Endometrial microvascular endothelial cells (primary cell): Measurements from ENCODE around the gene PLEKHA5. TPM values are rescaled to one million over a fixed set of nuclear protein-coding genes. Genes with fewer than 3 reads are reported as not detected.
"Not testable (repeated sequence)": the region's sequence is repeated elsewhere in the genome, so short reads cannot be mapped to it uniquely, and the experiment has no call there.

Source experiments
- in situ Hi-C: cut with HindIII; loops from 2 replicates; pipeline ENCODE4 v1.10.0; 2017; ENCODE audit warnings: low sequenced_read_pairs, low pct_unique_long_range_greater_than_20kb; ENCODE audit errors: inconsistent ontology term
- total RNA-seq: library from RNA; depleted of rRNA; stranded (reverse); fragments of >200 nt; gene quantifications from one replicate; pipeline ENCODE4 v1.2.3, GENCODE V29; 2015; ENCODE audit errors: inconsistent ontology term

The PLEKHA5 gene
- total RNA-seq, result 11.2 TPM

- in situ Hi-C loops, result no loop called here
Measured at GRCh38 chr12:19129486-19130223, at the start of gene PLEKHA5. PLEKHA5 (plus strand) TSS chr12:19129733; CDS start chr12:19129800, 67 bp downstream.

DNA sequence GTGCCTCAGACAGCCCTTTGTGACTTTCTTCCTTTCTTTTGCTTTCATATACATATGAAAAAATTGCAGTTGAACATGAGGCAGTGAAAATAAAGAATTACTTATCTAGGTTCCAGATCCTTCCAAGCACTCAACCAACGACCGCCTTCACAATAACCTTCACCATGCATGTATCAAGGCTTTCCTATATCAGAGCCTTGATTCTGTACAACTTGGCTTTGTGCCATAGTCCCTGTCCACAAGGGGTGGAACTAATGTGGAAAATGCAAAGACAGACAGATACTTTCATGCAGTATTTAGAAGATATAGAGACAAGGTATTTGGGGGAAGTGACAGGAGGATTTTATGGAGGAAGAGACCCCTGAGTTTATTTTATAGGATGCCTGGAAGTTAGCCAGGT, 48.6 kb upstream of the PLEKHA5 start:
- in situ Hi-C loops, result no loop called here

- in situ Hi-C loops, result no loop called here
Measured at GRCh38 chr12:19082365-19082911, 47.1 kb upstream of the PLEKHA5 start.

DNA sequence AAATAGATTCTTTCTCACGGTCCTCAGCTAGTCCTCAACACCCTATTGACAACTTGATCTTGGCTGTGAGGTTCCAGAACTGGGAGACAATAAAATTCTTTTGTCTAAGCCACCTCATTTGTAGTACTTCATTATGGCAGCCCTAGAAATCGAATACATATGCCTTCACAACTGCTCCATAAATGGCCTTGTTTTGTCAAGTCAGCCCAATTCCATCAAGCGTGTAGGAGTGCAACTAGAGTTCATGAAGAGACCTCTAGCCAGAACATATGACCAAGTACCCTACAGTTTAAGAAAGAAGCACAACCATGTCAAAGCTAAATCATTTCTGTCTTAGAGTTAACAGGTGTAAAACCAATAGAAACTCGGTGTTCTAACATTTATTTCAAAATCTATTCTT, 45.0 kb upstream of the PLEKHA5 start:
- in situ Hi-C loops, result no loop called here

DNA sequence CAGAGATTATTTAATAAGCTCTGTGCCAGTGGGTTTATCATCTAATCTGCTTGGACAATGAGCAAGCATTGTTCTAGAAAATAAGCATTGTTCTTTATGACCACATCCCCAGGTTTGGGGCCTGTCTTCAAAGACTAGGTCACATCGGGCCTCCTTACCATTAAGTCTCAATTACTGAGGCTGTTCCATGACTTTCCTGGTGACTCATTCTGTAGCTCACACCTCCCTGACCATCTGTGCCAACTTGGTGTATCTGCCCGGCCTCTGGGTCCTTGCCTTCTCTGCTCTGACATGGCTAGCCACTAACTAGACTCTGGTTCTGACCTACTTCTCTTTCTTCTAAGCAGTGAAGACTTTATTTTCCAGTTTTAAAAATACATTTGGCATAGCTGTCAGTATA, 44.4 kb upstream of the PLEKHA5 start:
- in situ Hi-C loops, result no loop called here

DNA sequence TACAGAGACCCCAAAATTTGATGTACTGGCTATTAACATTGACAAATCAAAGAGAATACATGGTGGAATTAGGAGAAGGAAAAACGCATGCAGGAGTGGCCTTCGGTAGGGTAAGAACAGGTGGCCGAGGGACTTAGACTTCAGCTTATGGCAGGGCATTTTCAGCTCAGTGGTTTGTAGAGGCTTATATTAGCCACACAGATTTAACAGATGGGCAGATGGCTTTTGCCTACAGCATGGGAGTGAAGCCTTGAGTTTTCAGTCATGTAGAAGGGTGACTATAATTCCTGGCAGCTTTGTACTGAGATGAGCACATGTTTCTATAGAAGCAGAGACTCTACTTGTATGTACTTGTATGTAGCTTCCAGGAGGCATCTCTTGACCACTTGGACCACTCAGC, 40.9 kb upstream of the PLEKHA5 start:
- in situ Hi-C loops, result no loop called here

DNA sequence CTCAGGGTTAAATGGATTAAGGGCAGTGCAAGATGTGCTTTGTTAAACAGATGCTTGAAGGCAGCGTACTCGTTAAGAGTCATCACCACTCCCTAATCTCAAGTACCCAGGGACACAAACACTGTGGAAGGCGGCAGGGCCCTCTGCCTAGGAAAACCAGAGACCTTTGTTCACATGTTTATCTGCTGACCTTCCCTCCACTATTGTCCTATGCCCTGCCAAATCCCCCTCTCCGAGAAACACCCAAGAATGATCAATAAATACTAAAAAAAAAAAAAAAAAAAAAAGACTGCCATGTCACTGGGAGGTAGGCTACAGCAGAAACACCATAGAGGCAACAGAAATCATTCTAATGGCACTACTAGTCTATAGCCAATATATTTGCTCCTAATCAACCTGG, 37.1 kb upstream of the PLEKHA5 start:
- in situ Hi-C loops, result not testable (repeated sequence)

GRCh38 chr12:19093218-19093617, 36.3 kb upstream of the PLEKHA5 start:
- in situ Hi-C loops, result no loop called here

DNA sequence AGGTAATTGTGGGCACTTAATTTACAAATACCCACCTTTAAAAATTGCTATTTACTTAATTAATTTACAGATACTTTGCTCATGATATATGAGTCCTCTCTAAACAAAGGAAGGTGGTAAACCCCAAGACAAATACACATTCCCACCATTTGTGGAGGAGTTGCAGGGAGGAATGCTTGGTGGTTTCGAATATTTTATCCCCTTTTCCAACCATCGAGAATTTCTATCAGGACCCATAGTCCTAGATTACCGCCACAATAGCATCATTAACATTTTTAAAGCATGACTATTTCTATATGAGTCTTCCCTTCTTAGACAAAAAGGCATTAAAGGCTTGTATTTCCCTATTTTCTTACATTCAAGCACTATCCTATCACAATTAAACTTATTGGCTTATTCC, 34.2 kb upstream of the PLEKHA5 start:
- in situ Hi-C loops, result no loop called here

DNA sequence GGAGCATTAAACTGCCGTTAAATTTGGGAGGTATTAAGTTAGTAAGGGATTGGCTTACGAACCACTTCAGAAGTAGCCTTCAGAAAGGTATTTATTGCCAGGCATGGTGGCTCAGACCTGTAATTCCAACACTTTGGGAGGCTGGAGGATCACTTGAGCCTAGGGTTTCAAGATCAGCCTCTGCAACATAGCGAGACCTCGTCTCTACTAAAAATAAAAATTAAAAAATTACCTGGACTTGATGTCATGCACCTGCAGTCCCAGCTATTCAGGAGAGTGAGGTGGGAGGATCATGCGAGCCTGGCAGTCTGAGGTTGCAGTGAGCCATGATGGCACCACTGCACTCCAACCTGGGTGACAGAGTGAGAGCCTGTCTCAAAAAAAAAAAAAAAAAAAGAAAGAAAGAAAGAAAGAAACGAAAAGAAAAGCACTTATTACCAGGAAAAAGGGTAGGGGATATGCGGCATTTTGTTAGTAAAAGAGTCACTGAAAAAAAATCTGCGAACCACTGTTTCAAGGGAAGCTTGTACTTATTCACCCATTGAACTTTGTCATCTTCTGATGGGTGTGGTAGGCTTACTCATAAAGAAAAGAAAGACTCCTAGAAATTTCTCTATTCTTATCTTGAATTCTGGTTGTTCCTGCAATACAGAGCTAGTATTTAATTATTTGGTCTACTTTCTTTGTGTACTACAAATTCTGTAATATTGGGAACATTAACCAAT, 33.6 kb upstream of the PLEKHA5 start:
- in situ Hi-C loops, result no loop called here

GRCh38 chr12:19105463-19105862, 24.1 kb upstream of the PLEKHA5 start:
- in situ Hi-C loops, result no loop called here

DNA sequence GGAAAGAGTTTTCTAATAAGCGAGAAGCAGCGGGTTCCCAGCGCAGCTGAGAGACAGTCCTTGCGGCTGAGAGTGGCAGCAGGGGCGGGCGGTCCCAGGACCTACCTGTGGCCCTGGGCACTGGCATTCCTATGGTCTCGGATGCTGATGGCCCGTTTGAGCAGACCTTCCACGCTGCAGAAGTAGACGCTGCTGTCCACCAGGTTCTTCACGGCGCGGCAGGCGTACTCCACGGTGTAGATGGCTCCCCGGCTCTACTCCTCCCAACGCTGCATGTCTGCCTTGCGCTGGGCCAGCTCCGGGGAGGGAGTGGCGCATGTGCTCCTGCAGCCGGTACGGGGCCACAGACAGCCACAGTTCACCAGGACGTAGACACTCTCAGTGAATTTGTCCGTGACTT, 21.8 kb upstream of the PLEKHA5 start:
- in situ Hi-C loops, result no loop called here

- in situ Hi-C loops, result no loop called here
Measured at GRCh38 chr12:19110221-19110940, 19.2 kb upstream of the PLEKHA5 start.

- in situ Hi-C loops, result no loop called here
Measured at GRCh38 chr12:19113464-19113863, 16.1 kb upstream of the PLEKHA5 start.

DNA sequence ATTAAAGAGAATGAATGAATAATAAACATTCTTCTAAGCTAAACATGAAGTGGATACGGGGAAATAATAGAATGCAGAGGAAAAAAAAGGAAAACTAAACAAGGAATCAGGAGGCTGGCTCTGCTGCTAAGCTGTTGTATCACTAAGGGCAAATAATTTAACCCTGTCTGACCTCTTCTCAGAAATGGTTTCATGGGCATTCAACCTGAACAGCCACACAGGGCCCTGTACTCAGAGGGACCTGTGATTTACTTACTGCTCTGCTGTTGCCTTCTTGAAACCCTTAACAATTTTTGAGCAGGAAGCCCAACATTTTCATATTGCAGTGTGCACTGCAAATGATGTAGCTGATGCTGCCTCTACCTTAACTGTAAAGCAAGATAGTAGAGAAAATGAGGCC, 14.2 kb upstream of the PLEKHA5 start:
- in situ Hi-C loops, result no loop called here

DNA sequence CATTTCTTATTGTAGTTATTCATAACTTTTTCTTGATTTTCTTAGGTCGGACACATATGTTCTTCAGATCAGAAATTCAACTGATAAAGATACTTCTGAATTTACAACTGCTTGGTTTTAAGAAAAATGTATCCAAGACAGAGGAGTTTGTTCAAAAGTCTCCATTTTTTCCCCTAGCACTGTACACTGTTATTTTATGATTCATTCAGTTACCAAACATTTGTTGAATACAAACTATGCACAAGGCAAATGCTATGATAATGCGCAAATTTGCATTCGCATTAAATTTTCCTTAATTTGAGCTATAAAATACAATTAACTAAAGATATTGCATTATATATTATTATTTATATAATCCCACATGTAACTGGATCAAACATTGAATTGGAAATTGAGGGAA, 10.1 kb upstream of the PLEKHA5 start:
- in situ Hi-C loops, result no loop called here

DNA sequence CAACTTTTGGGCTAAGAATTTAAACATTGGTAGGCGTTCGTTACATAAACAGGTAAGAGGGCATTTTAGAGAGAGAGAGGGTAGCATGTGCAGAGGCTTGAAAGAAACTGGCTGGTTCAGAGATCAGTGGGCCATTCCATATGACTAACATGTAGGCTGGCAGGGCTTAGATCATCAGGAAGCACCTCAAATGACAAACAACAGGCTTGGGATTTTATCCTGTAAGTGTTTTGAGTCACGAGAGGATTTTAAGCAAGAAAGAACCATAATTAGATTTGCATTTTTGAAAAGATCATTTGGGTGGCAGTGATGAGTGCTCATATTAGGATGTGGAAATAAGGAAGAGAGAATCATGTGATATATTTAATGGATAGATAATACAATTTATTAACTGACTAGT, 8.7 kb upstream of the PLEKHA5 start:
- in situ Hi-C loops, result no loop called here

- in situ Hi-C loops, result no loop called here
Measured at GRCh38 chr12:19121449-19122018, 8.0 kb upstream of the PLEKHA5 start.

DNA sequence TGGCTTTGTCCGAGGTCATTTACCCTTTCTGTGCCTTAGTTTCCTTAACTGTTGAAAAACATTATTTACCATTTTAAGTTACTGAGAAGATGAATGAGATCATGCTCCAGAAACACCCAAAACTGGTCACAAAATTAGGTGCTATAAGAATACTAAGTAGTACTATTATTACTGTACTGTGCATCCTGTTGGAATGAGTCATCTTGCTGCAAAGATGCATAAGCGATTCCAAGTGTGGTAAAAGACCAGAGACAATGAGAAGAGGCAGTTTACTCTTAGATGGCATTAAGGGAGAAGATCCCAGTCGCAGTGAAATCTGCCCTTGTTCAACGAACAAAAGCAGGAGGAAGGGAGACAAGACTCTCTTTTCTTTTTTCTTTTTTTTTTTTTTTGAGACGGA, 4.2 kb upstream of the PLEKHA5 start:
- in situ Hi-C loops, result no loop called here
